NCI-H2107 (cell line): ENCODE data around the gene APBA1.
A peak's percentile ranks its signal among the peaks of the same experiment; 100 is the strongest.
"Not testable (repeated sequence)": the region's sequence is repeated elsewhere in the genome, so short reads cannot be mapped to it uniquely, and the experiment has no call there.

Experiments
- DNase-seq: peaks from one replicate; lab custom pipeline; 2025; lab: John Stamatoyannopoulos, UW

Gene APBA1

DNA sequence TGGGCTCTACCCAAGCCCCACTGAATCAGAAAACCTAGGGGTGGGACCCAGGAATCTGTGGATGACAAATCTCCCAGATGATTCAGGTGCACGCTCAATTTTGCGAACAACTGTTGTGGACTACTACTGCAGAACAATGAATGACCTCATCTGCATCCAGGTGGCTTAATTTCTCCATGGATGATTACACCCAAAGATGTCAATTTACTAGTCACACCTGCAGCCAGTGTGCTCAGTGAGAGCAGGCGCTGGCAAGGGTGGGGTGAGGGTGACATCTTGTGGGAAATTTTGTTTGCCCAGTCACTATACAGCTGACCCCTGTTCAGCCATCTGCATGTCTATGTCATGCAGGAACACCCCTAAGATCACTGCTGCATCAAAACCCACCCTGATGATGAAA is 229.0 kb downstream of the APBA1 start:
- DNase-seq, result peak; percentile 9

DNA sequence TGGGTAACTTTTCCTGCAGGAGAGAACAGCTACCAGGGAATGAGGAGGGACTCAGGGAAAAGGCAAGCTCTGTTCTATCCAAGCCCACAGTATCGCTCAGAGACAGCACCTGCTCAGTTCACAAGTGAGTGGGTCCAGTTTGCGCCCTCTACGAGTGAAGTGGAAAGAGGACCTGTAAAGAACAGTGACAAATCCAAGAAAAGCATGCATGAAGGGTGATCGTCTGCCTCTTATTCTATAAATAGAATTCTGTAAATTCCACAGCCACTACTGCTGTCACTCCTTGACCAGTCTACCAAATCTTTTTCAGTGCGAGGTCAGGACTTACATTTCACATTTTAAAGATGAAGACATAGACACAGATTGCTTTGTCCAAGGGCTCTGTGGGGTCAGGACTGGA is 229.7 kb downstream of the APBA1 start:
- DNase-seq, result no peak

- not testable (repeated sequence) for DNase-seq
Measured at GRCh38 chr9:69440254-69440955, 231.8 kb downstream of the APBA1 start.

DNA sequence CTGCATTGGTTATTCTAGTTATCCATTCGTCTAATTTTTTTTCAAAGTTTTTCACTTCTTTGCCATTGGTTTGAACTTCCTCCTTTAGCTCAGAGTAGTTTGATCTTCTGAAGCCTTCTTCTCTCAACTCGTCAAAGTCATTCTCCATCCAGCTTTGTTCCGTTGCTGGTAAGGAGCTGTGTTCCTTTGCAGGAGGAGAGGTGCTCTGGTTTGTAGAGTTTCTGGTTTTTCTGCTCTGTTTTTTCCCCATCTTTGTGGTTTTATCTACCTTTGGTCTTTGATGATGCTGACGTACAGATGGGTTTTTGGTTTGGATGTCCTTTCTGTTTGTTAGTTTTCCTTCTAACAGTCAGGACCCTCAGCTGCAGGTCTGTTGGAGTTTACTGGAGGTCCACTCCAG is 232.5 kb downstream of the APBA1 start:
- not testable (repeated sequence) for DNase-seq

DNA sequence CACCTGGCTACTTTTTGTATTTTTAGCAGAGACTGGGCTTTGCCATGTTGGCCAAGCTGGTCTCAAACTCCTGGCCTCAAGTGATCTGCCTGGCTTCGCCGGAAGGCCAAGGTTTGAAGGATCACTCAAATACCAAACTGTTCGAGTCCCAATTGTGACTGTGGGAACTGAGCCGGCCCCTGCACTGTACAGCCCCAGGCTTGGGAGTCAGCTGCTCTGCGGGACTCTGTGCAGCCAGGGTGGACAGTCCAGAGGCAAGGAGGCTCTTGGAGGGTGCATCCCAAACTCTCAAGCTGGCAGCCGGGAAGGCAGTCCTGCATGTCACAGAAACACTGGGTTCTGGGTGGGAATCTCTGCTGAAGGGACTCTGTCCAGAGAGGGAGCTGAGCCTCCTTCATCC is 238.2 kb downstream of the APBA1 start:
- no peak for DNase-seq

GRCh38 chr9:69433392-69433791 is 238.8 kb downstream of the APBA1 start:
- DNase-seq, result no peak

DNA sequence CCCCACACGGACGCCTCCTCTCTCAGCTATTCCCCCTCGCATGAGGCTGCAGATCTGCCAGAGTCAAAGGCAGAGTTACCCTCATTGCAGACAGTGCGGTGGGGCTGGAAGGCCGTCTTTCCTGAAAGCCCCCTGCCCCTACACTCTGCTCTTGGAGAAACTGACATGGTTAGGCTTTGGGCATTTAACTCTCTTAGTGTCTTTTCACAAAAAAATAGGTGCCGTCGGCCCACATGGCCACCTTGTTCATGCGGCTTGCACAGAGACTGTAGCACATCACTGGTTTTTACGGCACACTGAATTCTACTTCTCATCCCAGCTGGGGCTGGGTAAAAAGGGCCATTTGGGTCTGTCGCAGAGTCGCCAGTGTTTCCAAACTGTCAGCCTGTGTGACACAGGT is 239.5 kb downstream of the APBA1 start:
- DNase-seq, result no peak

GRCh38 chr9:69431777-69432176 is 240.4 kb downstream of the APBA1 start:
- DNase-seq, result no peak

DNA sequence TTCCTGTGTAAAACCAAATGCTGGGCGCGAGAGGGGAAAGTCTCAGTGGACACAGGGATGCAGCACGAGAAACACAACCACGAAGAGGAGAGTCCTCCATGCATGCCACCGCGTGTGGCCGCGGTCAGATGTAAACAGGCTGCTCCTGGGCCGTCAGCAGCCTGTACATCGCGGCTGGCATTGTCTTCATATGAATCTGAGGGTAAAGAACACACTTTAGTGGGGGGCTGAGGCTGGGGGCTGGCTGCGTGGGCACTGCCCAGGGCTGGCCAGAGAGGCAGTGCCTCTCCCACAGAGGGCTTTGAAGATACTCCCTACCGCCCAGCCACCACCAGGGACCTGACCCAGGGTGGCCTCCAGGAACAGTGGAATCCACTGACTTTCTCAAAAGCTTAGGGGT is 241.0 kb downstream of the APBA1 start:
- DNase-seq, result no peak

DNA sequence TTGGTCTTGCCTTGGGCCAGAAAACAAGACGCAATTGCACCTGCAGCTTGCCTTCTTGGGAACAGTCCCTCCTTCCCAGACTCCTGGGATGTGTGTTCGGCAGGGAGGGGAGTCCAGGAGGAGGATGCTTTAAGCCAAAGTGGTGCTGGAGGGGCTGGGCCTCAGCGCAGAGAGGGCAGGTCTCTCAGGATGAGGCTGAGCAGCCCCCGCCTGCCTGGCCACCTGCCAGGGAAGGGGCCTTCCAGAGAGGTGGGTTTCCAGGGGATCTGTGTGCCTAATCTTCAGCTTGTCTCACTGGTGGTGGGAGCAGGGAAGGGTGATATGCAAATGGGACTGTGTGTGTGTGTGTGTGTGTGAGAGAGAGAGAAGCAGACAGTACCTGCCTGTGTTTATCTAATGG is 242.0 kb downstream of the APBA1 start:
- no peak for DNase-seq

DNA sequence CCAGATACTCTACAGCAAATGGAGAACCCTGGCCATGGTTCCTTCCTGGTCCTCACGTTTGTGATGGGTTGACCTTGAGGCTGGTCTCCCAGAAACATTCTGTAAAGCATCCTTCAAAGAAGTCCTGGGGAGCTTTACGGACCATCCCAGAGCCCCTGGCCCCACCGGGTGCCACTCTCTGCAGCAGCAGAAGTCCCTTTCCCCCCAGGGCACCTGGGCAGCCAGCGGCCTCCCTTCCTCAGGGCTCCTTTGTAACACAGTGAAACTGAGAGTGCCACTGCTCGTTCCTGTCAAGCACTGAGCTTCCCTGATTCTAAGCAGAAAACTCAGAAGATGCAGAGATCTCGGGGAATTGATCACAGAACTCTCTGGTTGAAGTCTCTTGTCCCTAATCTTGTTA is 242.9 kb downstream of the APBA1 start:
- DNase-seq, result no peak

- DNase-seq, result no peak
Measured at GRCh38 chr9:69428017-69428785, 244.0 kb downstream of the APBA1 start.

- DNase-seq, result no peak
Measured at GRCh38 chr9:69427286-69427685, 244.9 kb downstream of the APBA1 start.

DNA sequence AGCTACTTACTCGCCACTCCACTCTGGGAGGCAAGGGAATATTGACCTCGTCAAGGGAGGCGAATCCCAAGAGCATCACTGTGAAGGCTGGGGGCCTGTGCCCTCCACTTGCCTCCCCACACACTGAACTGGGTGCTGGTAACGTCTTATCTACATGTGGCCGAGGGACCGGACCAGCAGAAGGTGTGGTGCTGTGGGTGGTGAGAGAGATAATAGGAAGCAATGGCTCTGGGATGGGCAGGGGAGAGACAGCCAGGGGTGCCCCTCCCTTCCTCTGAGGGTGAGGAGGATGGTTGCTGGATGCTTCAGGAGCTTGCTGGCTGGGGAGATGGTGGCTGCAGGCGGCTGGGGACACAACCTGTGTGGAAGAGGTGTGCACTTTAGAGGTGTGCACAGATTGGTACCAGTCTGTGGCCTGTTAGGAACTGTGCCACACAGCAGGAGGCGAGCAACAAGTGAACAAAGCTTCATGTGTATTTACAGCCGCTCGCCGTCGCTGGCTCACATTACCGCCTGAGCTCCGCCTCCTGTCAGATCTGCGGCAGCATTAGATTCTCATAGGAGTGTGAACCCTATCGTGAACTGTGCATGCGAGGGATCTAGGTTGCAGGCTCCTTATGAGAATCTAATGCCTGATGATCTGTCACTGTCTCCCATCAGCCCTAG is 246.9 kb downstream of the APBA1 start:
- peak; percentile 6 for DNase-seq

DNA sequence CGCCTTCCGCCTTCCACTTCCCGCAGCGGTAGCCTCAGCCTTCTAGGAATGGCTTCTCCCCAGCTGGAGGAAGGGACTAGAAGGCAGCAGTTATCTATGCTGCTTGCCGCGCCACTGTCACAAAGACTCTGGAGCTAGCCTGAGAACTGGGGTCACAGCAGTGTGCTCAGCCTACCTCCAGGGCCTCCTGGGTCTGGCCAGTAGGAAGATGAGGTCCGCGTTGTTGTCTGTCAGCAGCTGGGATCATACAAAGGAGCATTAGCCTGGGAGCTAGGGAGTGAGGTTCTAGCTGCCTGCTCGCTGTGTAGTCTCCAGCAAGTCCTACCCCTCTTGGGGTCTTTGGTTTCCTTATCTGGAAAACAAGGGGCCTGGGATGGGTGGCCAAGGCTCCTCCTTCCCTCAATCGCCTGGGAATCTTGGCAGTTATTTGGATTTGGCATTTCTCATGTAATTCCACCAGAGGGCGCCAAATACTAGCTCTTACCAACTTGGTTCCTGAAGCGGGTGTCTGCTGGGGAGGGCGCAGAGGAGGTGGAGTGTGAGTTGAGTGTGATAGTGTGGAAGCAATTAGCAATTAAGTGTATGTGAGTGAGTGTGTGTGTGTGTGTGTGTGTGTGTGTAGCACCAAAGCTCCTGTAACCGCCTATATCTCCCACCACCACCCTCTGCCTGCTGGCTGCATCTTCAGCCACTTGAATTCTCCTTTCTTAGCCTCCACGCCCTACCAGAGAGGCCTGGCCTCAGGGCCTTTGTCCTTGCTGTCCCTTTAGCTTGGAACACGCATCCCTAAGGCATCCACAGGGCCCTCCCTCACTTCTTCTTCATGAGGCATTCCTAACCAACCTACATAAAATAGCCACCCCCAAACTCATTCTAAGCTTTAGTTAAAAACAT is 250.0 kb downstream of the APBA1 start:
- peak; percentile 71 for DNase-seq

DNA sequence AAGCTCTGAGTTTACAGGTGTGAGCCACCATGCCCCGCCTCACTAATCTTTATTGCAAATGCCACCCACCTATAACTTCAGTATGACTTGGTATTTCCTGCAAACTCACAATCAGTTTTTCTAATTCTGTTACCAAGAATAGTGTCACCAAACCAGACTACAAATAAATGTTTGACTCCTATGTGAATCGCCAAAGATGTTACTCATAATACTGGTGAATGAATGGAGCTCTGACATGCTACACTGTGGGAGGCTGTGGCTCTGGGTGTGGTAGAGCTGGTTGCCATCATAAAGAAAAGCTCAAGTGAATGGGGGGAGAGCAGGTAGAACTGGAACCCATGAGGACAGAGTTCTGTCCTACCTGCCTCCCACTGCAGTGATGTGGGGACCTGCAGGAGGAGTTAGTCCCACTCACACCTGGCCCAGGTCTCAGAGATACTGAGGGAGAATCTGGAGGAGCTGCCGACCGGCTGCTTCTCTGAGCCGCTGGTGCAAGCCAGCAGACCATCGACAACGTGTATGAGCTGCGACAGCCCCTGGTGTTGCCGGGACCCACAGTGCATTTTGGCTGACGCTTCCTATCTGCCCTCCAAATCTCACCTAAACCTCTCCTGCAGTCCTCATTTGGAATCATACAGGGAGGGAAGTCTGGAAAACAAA is 251.4 kb downstream of the APBA1 start:
- DNase-seq, result no peak

DNA sequence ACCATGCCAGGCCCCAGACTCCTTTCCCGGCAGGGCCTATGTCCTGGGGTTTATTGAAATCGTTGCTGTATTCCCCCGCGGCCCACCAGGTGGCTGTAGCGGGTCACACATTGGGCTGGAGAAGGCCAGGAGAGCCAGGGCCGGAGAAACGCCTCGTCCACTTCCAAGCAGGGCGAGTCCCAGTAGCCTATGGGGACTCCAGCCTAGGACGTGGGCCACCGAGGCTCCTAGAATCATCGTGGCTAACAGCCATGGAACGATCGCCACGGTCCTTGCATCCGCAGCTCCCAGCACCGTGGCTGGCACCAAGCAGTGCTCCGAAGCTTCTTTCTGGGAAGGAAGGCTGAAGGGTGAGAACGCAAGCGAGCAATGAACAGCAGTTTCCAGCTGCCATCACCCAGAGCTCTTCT is 259.4 kb downstream of the APBA1 start:
- no peak for DNase-seq

DNA sequence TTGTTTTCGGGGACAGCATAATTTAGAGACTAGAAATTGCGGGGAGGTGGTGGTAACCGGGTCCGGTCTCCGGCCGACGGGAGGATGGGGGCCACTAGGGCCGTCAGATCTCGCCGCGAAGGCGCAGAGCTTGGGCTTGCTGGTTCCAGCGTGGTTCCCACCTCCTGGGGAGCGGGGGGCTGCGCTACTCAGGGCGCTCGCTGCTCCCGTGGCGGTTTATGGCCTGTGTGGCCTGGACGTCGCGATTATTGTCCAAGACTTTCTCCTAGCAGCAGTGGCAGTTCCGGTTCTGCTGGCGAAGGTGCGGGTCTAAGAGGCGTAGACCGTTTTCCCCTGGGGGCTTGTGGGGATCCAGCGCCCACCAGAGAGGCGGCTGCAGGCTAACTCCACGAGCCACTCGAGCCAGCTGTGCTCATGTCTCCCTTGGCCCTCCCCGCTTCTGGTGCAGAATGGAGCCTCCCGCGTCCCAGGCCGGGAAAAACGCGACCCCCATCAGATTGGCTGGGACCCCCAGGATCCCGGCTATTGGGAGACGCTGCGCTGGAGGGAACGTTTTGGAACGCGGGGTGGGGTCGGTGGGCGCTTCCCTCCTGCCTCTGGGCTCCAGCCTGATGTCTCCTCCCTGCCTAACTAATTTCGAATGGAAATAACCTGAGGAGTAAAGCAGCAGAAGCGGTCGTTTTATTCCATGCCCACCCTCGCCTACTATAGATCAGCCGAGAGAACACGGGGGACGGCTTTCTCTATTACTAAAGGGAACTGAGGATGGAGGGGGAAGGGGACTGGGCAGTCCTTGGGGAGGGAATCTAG is 260.0 kb downstream of the APBA1 start:
- DNase-seq, result no peak

GRCh38 chr9:69411246-69411645 is 260.9 kb downstream of the APBA1 start:
- DNase-seq, result no peak

GRCh38 chr9:69409936-69410335 is 262.2 kb downstream of the APBA1 start:
- not testable (repeated sequence) for DNase-seq

DNA sequence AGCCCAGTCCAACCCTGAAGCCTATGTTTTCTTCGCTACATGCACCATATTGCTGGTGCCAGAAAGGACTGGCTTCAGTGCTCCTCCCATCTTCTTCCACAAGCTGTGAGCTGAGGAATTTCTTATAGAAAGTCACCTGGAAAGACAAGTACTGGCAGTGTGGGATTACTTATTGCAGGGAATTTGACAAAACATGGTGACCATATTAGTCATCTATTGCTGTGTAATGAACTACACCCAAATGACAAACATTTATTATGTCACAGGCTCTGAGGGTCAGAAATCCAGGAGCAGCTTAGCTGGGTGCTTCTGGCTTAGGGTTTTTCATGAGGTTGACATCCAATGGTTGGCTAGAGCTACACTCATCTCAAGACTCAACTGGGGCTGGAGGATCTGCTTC is 271.7 kb downstream of the APBA1 start:
- no peak for DNase-seq
